Fibroblast of lung (primary cell): ENCODE data around the gene ARMC6. TPM values are rescaled to one million over a fixed set of nuclear protein-coding genes. Genes with fewer than 3 reads are reported as not detected.

ENCODE experiments used
- DNase-seq, 2 donors: peaks; one replicate each; pipeline versions ENCODE4 v3.0.0 to v3.0.0-alpha.2; 2010; ENCODE audit warnings: low read depth in 2 of 2
- H2AFZ ChIP-seq: 2 replicates; pipeline ENCODE4 v1.5.1; 2012; ENCODE audit warnings: low read length, control low read depth, inconsistent platforms
- H3K27ac ChIP-seq: 2 replicates; pipeline ENCODE4 v1.5.1; 2011; ENCODE audit warnings: low read length, control low read depth; ENCODE audit not compliant: insufficient read depth
- H3K27me3 ChIP-seq: 2 replicates; pipeline ENCODE4 v1.5.1; 2011; ENCODE audit warnings: mild to moderate bottlenecking, low read length; ENCODE audit not compliant: control insufficient read depth, insufficient read depth
- H3K36me3 ChIP-seq: 2 replicates; pipeline ENCODE4 v1.5.1; 2011; ENCODE audit warnings: low read length; ENCODE audit not compliant: control insufficient read depth, insufficient read depth
- H3K4me1 ChIP-seq: 2 replicates; pipeline ENCODE4 v1.5.1; 2011; ENCODE audit warnings: low read length; ENCODE audit not compliant: control insufficient read depth, insufficient read depth; ENCODE audit errors: extremely low read depth
- H3K4me2 ChIP-seq: 2 replicates; pipeline ENCODE4 v1.5.1; 2011; ENCODE audit warnings: low read length, control low read depth; ENCODE audit not compliant: insufficient read depth; ENCODE audit errors: extremely low read depth
- H3K4me3 ChIP-seq, 4 experiments: fragments of 200-600 bp in 1 of 4; sonication (generic) in 1 of 4; replicated peaks in 1 of 4; 2 replicates each; pipeline ENCODE4 v1.5.1; 2011 to 2016; ENCODE audit warnings: low read length in 4 of 4, low read depth in 3 of 4, mild to moderate bottlenecking in 3 of 4, control low read depth in 2 of 4, inconsistent platforms in 1 of 4, mixed read lengths in 1 of 4; ENCODE audit not compliant: insufficient read depth in 1 of 4; ENCODE audit errors: control extremely low read depth in 1 of 4
- H3K79me2 ChIP-seq: 2 replicates; pipeline ENCODE4 v1.5.1; 2012; ENCODE audit warnings: mild to moderate bottlenecking, low read length, inconsistent platforms; ENCODE audit not compliant: control insufficient read depth, insufficient read depth
- H3K9ac ChIP-seq: 2 replicates; pipeline ENCODE4 v1.5.1; 2011; ENCODE audit warnings: mild to moderate bottlenecking, low read length, control low read depth; ENCODE audit not compliant: insufficient read depth
- H3K9me3 ChIP-seq: 2 replicates; pipeline ENCODE4 v1.5.1; 2012; ENCODE audit warnings: low read depth, low read length; ENCODE audit not compliant: control insufficient read depth, insufficient read depth
- H4K20me1 ChIP-seq: 2 replicates; pipeline ENCODE4 v1.5.1; 2011; ENCODE audit warnings: low read length; ENCODE audit not compliant: control insufficient read depth, insufficient read depth; ENCODE audit errors: extremely low read depth
- EZH2 ChIP-seq: IDR thresholded peaks from 2 replicates; pipeline ENCODE4 v1.5.1; 2012; ENCODE audit warnings: low read length, control low read depth, mild to moderate bottlenecking; ENCODE audit errors: missing control alignments
- polyA plus RNA-seq, 2 donors: library from polyadenylated mRNA; depleted of rRNA in 1 of 2; stranded (reverse) in 1 of 2; unstranded in 1 of 2; fragments of >200 nt; gene quantifications; 2 replicates each; pipeline ENCODE4 v1.2.1, GENCODE V29; 2011 to 2012; ENCODE audit warnings: missing spikeins in 1 of 2
- total RNA-seq: library from RNA; depleted of rRNA; stranded (reverse); fragments of >200 nt; gene quantifications from 2 replicates; pipeline ENCODE4 v1.2.1, GENCODE V29; 2014
- TF ChIP-seq, protein P1 (sequence below), 2 donors: IDR thresholded peaks in 1 of 2; conservative IDR thresholded peaks in 1 of 2; 1 replicate in 1 of 2; 2 replicates in 1 of 2; pipeline ENCODE4 v1.5.1; 2011 to 2012; ENCODE audit warnings: low read length in 2 of 2, control low read depth in 1 of 2, inconsistent platforms in 1 of 2, low read depth in 1 of 2, mild to moderate bottlenecking in 1 of 2

The ARMC6 gene
- total and polyA plus RNA-seq, 2 donors (not counting 1 experiment from before 2014, with no cell fraction given) = 14.0 to 35.8 TPM

DNA sequence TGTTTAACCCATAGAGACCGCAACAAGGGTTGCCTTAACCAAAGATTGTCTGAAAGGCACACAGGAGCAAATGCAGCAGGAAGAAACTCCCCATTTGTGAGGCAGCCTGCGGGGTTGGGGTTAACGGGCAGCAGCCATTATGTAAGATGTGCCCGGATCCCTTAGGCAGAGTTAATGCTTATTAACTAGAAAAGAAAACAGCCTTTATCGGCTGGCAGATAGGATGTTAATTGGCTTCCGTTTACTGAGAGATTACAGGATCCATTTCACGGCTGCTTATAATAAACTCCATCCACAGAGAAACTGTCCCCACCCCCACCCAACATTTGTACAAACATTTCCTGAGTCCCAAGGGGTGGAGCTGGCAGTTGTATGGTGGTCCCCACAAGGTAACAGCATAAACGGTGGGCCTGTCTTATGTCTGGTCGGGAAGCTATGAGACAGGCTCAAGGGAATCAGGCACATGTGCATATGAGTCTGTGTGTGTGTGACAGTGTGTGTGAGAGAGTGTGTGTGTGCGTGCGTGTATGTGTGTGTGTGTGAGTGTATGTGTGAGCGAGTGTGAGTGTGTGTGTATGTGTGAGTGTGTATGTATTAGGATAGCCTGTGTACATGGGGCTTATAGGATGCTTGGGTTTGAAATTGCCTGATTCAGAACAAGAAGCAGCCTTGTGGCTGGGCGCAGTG lies 40.9 kb downstream of the ARMC6 start:
- no peaks in the 10 kb centered on the region for H3K9me3 ChIP-seq
- H3K79me2 ChIP-seq = no peaks in the 10 kb centered on the region
- no peak overlapping the region for H3K27ac ChIP-seq
- H3K36me3 ChIP-seq = no peaks in the 10 kb centered on the region
- H3K27me3 ChIP-seq = no peaks in the 10 kb centered on the region
- no peak overlapping the region for H3K4me3 ChIP-seq
- no peak for DNase-seq
- no peak overlapping the region for H2AFZ ChIP-seq
- H3K4me1 ChIP-seq = no peaks in the 10 kb centered on the region
- no peak overlapping the region for H3K9ac ChIP-seq
- TF ChIP-seq EZH2 = no peak
- TF ChIP-seq, protein P1, sequence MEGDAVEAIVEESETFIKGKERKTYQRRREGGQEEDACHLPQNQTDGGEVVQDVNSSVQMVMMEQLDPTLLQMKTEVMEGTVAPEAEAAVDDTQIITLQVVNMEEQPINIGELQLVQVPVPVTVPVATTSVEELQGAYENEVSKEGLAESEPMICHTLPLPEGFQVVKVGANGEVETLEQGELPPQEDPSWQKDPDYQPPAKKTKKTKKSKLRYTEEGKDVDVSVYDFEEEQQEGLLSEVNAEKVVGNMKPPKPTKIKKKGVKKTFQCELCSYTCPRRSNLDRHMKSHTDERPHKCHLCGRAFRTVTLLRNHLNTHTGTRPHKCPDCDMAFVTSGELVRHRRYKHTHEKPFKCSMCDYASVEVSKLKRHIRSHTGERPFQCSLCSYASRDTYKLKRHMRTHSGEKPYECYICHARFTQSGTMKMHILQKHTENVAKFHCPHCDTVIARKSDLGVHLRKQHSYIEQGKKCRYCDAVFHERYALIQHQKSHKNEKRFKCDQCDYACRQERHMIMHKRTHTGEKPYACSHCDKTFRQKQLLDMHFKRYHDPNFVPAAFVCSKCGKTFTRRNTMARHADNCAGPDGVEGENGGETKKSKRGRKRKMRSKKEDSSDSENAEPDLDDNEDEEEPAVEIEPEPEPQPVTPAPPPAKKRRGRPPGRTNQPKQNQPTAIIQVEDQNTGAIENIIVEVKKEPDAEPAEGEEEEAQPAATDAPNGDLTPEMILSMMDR (conservative IDR thresholded peaks at IDR 0.05 in 1 of 2, IDR thresholded peaks at IDR 0.05 in 1 of 2; ENCODE audit: low read depth in 1 of 2, low read length in 2 of 2) = no peak
- no peak overlapping the region for H3K4me2 ChIP-seq
- no peaks in the 10 kb centered on the region for H4K20me1 ChIP-seq

DNA sequence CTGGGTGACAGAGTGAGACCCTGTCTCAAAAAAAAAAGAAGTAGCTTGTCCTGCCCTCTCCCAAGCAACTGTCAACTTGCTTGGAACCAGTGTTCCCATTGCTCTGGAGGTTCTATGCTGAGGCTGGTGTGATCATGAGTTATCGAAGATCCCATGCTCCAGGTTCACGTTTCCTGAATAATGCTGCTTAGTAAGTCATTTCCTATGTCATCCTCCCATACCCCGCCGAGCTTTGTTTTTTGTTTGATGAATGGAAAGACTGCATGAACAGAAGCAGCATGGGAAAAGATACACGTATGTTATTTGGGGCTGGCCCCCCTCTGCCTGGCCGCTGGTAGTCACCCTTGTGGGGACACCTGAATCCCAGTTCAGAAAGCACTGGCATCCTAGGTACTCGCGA lies 41.7 kb downstream of the ARMC6 start:
- H3K79me2 ChIP-seq = no peaks in the 10 kb centered on the region
- H2AFZ ChIP-seq = no peak overlapping the region
- no peaks in the 10 kb centered on the region for H3K27me3 ChIP-seq
- H3K9me3 ChIP-seq = no peaks in the 10 kb centered on the region
- no peaks in the 10 kb centered on the region for H3K36me3 ChIP-seq
- no peaks in the 10 kb centered on the region for H4K20me1 ChIP-seq
- TF ChIP-seq EZH2 = no peak
- TF ChIP-seq, protein P1 (conservative IDR thresholded peaks at IDR 0.05 in 1 of 2, IDR thresholded peaks at IDR 0.05 in 1 of 2; ENCODE audit: low read depth in 1 of 2, low read length in 2 of 2) = no peak
- no peak for DNase-seq
- no peak overlapping the region for H3K4me3 ChIP-seq
- no peaks in the 10 kb centered on the region for H3K4me1 ChIP-seq
- H3K4me2 ChIP-seq = no peak overlapping the region
- H3K27ac ChIP-seq = no peak overlapping the region
- H3K9ac ChIP-seq = no peak overlapping the region

DNA sequence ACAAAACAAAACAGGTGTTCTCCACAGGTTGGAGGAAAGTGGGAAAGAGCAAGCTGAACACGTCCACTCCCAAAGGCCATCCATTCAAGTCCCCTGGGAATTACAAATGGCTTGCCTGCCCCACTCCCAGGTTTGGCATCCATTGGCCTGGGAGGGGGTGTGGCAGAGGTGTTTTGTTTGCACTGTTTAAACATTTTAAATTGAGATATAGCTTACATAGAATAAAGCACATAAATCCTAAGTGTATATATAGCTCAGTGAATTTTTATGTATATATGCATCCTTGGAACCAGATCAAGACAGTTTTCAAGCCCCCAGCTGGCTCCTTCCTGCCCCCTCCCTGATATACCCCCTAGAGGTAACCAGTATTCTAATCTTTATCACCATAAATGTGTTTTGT lies 43.1 kb downstream of the ARMC6 start:
- no peaks in the 10 kb centered on the region for H4K20me1 ChIP-seq
- no peaks in the 10 kb centered on the region for H3K36me3 ChIP-seq
- no peaks in the 10 kb centered on the region for H3K9me3 ChIP-seq
- H3K4me2 ChIP-seq = no peak overlapping the region
- no peaks in the 10 kb centered on the region for H3K4me1 ChIP-seq
- DNase-seq = no peak
- H2AFZ ChIP-seq = no peak overlapping the region
- H3K9ac ChIP-seq = no peak overlapping the region
- H3K79me2 ChIP-seq = no peaks in the 10 kb centered on the region
- H3K27me3 ChIP-seq = no peaks in the 10 kb centered on the region
- no peak overlapping the region for H3K27ac ChIP-seq
- no peak for TF ChIP-seq EZH2
- TF ChIP-seq, protein P1 (conservative IDR thresholded peaks at IDR 0.05 in 1 of 2, IDR thresholded peaks at IDR 0.05 in 1 of 2; ENCODE audit: low read depth in 1 of 2, low read length in 2 of 2) = no peak
- H3K4me3 ChIP-seq = no peak overlapping the region
